NOMO-1 treated with dmso at 0.1 percent for 144 hours (cell line): ENCODE measurements around the gene DLG2.

Experiments
- DNase-seq: peaks from one replicate; lab custom pipeline; 2025; ENCODE audit not compliant: unreplicated experiment; lab: John Stamatoyannopoulos, UW

Gene DLG2

GRCh38 chr11:84691830-84692229, 935.3 kb downstream of the DLG2 start:
- no peak for DNase-seq

DNA sequence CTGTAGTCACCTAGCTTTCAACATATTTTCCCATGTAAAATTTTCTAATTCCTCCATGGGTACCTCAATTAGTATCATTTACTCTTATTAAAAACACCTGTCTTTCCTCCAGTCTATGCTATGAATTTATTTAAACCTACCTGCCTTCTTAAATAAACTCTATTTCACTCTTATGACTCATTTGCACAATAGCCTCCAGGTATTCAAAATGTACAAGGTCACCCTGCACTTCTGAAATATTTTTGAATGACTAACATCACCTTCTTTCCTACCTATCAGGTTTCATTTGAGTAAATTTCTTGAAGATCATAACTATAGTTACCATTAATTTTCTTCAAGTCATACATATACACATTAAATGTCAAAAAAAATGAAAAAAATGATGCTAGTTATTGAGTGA, 939.7 kb downstream of the DLG2 start:
- no peak for DNase-seq

GRCh38 chr11:84686716-84687115, 940.4 kb downstream of the DLG2 start:
- no peak for DNase-seq

- DNase-seq, result no peak
These were observed 941.2 kb downstream of the DLG2 start for GRCh38 chr11:84685976-84686375.

GRCh38 chr11:84685149-84685548, 942.0 kb downstream of the DLG2 start:
- no peak for DNase-seq

DNA sequence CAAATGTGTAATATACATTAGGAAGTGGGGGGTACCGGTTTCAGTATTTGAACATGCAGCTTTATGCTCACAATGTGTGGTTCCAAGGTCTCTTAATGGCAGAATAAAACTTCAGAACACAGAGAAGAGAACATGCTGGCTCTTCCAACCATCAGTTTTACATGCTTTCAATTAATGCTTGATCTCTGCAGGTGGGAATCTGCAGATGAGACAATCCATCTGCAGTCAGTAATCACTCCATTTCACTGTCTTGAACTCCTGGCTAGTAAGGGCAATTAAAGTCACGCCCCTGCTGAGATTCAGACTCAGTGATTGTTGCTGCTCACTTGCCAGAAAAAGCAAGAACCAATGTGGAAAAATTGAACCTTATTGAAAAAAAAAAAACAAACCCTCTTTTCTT, 945.7 kb downstream of the DLG2 start:
- no peak for DNase-seq

DNA sequence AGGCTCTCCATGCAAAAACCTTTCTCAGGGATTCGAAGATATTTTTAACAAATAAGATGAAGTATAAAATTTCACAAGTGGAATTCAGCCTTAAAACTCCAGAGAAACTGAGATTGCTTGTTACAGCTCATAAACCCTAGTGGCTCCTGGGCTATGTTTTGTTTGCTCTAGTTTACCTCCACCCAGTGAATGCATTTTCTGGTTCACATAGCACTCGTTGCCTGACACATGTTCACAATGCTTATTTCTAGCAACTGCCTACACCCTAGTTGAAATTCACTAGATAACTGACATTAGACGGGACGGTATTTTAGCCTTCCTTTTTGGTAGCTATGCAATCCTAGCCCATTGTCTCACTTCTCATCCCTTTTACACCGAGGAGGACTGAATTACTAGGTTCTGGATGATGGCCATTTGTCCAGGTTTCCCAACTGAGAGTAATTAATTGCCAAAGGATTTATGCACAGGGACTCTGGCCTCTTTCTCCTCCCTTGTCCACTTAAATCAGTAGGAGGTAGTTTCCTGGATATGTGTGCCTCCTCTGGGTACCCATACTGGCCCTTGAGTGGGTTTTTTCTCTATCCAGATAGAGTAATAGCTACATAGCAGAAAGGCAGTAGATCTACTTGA, 951.6 kb downstream of the DLG2 start:
- DNase-seq, result no peak

- DNase-seq, result no peak
These were observed 953.4 kb downstream of the DLG2 start for GRCh38 chr11:84673753-84674152.

DNA sequence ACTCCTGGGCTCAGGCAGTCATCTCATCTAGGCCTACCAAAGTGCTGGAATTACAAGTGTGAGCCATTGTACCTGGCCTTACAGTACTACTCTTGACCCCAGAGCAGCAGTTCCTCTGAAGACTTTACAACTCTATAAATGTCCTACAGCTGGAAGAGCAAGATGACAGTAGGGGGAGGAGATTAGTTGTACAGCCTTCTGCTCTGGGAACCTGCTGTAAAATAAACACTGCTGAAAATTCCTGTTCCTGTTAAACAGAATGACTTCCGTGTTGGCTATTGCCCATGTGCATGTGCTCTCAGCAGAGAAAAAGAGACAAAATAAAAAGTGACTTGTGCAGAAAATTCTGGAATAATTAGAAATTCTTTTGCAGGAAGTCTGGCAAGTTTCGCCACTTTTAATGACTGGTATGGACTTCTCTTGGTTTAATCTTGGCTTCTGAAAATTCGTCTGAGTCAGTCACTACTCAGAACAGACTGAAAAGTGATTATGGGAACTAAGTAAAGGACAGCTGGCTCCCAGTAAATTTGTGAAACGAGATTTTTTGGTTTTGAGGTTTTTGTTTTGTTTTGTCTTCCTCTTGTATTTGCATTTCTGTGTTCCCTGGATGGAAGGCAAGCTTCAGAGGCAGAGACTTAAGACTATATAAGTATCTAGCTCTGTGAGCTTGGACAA, 955.7 kb downstream of the DLG2 start:
- DNase-seq, result no peak

- no peak for DNase-seq
These were observed 963.4 kb downstream of the DLG2 start for GRCh38 chr11:84663731-84664130.

GRCh38 chr11:84660257-84660977, 966.7 kb downstream of the DLG2 start:
- no peak for DNase-seq

- DNase-seq, result no peak
These were observed 971.4 kb downstream of the DLG2 start for GRCh38 chr11:84655712-84656111.

GRCh38 chr11:84648471-84648870, 978.7 kb downstream of the DLG2 start:
- no peak for DNase-seq

DNA sequence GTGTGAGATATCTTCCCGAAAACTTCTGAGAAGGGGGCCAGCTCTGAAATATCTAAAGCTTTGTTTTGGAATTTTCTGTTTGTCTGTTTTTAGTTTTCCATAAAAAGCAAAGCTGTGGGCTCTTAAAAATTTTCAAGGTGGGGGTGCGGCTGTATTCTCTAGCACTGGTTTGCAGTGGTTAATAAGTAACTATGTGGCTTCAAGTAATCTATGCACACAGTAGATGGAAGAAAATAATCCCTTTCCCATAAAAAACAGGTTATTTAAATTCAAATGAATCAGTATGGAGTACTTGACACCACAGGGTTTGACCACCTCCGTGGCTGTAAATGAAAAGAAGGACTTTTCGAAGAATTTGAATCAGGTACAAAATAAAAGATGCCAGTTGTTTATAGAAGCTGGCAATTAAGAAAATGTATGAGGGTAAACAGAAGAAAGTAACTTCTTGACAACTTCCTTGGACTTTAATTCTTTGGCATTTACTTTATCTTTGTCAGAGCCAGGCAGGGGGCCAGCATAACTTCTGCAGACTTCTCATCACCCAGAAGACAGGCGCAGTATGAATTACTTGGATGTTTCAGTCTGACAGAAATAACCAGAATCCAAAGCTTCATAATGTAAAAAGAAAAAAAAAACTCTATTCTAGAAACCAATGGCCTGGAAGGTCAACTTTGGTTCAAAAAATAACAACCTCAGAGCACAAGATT, 981.0 kb downstream of the DLG2 start:
- no peak for DNase-seq

DNA sequence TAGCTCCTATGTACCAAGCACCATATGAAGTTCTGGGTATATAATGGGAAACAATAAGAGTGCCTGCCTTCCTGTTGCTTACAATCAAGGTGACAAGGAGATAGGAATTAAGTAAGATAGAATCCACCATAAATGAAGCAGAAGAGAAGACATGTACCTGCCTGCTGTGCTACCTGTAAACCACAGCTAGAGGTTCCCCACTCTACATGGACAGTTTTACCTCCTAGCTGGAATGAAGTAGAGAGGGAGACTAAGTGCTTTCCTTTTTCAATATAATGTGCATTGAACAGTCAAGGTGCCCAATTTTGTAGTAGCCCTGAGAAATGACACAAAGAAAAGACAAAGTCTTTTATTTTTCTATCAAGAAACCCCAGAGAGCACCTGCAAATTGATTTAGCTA, 984.6 kb downstream of the DLG2 start:
- no peak for DNase-seq

- DNase-seq, result no peak
These were observed 992.8 kb downstream of the DLG2 start for GRCh38 chr11:84634309-84634708.

DNA sequence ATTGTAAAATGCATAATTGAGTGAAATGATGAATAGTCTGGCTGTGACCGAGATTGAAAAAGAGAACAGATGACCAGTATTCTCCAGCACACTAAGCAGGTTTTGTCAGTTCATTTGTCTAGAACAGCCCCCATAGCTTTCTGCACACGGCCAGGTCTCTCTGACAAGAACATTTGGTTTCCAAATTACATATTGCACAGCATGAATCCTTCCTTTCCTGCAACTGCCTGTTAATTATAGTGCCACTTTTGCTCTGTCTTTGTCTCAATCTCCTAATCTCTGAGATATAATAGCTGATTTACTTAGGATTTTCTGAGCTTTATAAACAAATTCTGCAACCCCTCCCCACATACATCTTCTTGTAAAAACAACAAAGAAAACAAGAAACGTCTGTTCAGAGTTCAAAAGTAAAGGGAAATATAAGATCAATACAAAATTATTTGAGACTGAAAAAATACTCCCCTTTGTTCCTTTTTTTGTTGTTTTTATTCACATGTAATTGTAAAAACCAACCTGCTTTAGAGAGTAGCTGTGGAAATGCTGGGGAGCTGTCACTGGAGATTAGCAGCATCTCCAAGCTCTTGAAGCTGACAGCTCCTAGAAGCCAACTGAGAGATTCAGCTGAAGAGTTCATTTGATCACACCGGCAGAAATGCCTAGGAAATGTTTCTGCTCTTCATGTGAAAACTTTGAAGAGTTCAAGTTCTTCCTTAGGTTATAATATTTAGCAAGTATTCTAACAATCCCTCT, 998.1 kb downstream of the DLG2 start:
- DNase-seq, result no peak

GRCh38 chr11:84626256-84626655, 1000.9 kb downstream of the DLG2 start:
- no peak for DNase-seq

DNA sequence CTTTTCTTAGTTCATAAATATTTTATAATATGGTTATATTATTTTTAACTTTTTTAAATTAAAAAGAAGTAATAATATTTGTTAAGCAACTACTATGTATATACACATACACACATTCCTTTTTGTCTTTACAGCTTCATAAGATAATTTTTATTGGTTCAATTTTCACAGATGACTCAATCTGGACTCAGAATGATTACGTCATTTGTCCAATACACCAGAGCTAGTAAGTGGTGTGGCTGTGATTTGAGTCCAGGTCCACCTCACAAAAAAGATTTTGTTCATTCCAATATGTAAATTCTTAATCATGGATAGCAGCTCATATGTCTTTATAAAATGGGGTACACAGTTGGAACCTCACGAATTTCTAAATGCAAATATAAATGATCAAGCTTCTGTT, 1014.5 kb downstream of the DLG2 start:
- DNase-seq, result no peak

DNA sequence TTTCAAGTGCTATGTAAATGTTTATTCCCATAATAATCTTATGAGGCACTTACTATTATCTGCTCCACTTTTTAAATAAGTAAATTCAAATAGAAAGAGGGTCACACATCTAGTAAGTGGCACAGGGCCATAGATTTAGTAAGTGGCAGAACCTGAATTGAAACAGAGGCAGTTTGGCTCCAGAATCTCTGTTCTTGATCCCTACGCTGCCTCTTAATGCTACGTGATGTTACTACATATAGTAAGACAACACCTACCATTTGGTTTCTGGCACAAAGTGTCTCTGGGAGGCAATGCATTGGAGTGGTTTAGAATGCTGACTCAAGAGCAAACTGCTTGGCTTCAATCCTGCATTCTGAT, 1018.3 kb downstream of the DLG2 start:
- DNase-seq, result no peak
